Nephron progenitor cell (in vitro differentiated cells): ENCODE data around the gene FAM53C.

Source experiments
- DNase-seq: peaks from one replicate; pipeline ENCODE4 v3.0.0; 2021
- H3K27ac Mint-ChIP-seq: 2 replicates; pipeline ENCODE4 v1.8.0; 2021; ENCODE audit warnings: mild to moderate bottlenecking, moderate library complexity, mixed read lengths
- H3K27me3 Mint-ChIP-seq: 2 replicates; pipeline ENCODE4 v1.8.0; 2021; ENCODE audit warnings: mild to moderate bottlenecking, low read depth, mixed read lengths; ENCODE audit not compliant: poor library complexity
- H3K36me3 Mint-ChIP-seq: 2 replicates; pipeline ENCODE4 v1.8.0; 2021; ENCODE audit warnings: low read depth, mixed read lengths
- H3K4me1 Mint-ChIP-seq: 2 replicates; pipeline ENCODE4 v1.8.0; 2021; ENCODE audit warnings: mixed read lengths
- H3K4me3 Mint-ChIP-seq: 2 replicates; pipeline ENCODE4 v1.8.0; 2021; ENCODE audit warnings: mild to moderate bottlenecking, moderate library complexity, mixed read lengths
- H3K9me3 Mint-ChIP-seq: 2 replicates; pipeline ENCODE4 v1.8.0; 2021; ENCODE audit warnings: mild to moderate bottlenecking, moderate library complexity, mixed read lengths
- CTCF ChIP-seq: fragments of 200-600 bp; sonication (generic); IDR thresholded peaks from 2 replicates; pipeline ENCODE4 v1.5.0; 2021; ENCODE audit warnings: antibody characterized with exemption

FAM53C gene

GRCh38 chr5:138330813-138331448 is 7.1 kb upstream of the FAM53C start:
- no peak for DNase-seq
- H3K36me3 Mint-ChIP-seq = peaks cover 10% of the 10 kb centered on the region
- peak overlapping the region; percentile 99 for H3K27ac Mint-ChIP-seq
- peaks cover 9% of the 10 kb centered on the region for H3K27me3 Mint-ChIP-seq
- H3K4me3 Mint-ChIP-seq = peak overlapping the region; percentile 91
- H3K9me3 Mint-ChIP-seq = no peaks in the 10 kb centered on the region
- no peak for TF ChIP-seq CTCF
- H3K4me1 Mint-ChIP-seq = peaks cover 40% of the 10 kb centered on the region

- no peak for TF ChIP-seq CTCF
- Mint-ChIP-seq H3K4me3 (peak within 1 kb of the TSS; percentile 91), H3K9me3 (no peaks in the 10 kb centered on the region), H3K36me3 (peaks cover 8% of the 10 kb centered on the region), H3K27me3 (peaks cover 9% of the 10 kb centered on the region), H3K4me1 (peaks cover 42% of the 10 kb centered on the region), H3K27ac (peak within 1 kb of the TSS; percentile 99)
- DNase-seq = peak; percentile 97
These were observed 6.4 kb upstream of the FAM53C start, which contains the start of gene CDC25C for GRCh38 chr5:138331449-138332368. Gene CDC25C, minus strand, starts transcription at chr5:138331804. Its CDS starts 624 bp downstream, at chr5:138331180.

GRCh38 chr5:138334867-138335447 is 3.1 kb upstream of the FAM53C start:
- Mint-ChIP-seq H3K36me3 (no peaks in the 10 kb centered on the region), H3K27me3 (peaks cover 3% of the 10 kb centered on the region), H3K9me3 (no peaks in the 10 kb centered on the region), H3K27ac (no peak overlapping the region), H3K4me1 (peaks cover 53% of the 10 kb centered on the region), H3K4me3 (peak overlapping the region; percentile 47)
- no peak for DNase-seq
- TF ChIP-seq CTCF = no peak

- Mint-ChIP-seq H3K36me3 (peaks cover 18% of the 10 kb centered on the region), H3K27me3 (peaks cover 3% of the 10 kb centered on the region), H3K4me1 (peaks cover 56% of the 10 kb centered on the region), H3K4me3 (peak overlapping the region; percentile 89), H3K9me3 (no peaks in the 10 kb centered on the region), H3K27ac (peak overlapping the region; percentile 100)
- peak; percentile 79 for DNase-seq
- no peak for TF ChIP-seq CTCF
These were observed 948 bp upstream of the FAM53C start for GRCh38 chr5:138336952-138337684.

GRCh38 chr5:138338411-138339090 is 485 bp downstream of the FAM53C start:
- TF ChIP-seq CTCF = no peak
- H3K4me1 Mint-ChIP-seq = peaks cover 54% of the 10 kb centered on the region

More at GRCh38 chr5:138338411-138339090, 485 bp downstream of the FAM53C start:
- Mint-ChIP-seq H3K27ac (peak overlapping the region; percentile 98), H3K36me3 (peaks cover 25% of the 10 kb centered on the region), H3K27me3 (no peaks in the 10 kb centered on the region), H3K9me3 (no peaks in the 10 kb centered on the region), H3K4me3 (peak overlapping the region; percentile 89)
- peak; percentile 15 for DNase-seq
